ENCODE results near the gene SLC25A45. TPM values are rescaled to one million over a fixed set of nuclear protein-coding genes. Genes with fewer than 3 reads are reported as not detected.

The SLC25A45 gene
- polyA plus RNA-seq, 1 of the 3 experiments (the other 2 are of a cell fraction) = 3.6 TPM

- Histone ChIP-seq H4K20me1 (ENCODE audit: insufficient read depth) (0 out of 2 replicates have a peak, but pooled peaks cover 3% of the 10 kb centered on the region), H3K9me3 (no peaks in the 10 kb centered on the region), H3K79me2 (ENCODE audit: insufficient read depth) (peaks cover 46% of the 10 kb centered on the region), H3K4me1 (ENCODE audit: control insufficient read depth in 1 of 2, insufficient read depth in 2 of 2, low read depth in 1 of 2, low read length in 1 of 2) (peaks cover 20 to 30% of the 10 kb centered on the region in 2 experiments; a peak in 2 of 4 replicates), H3K27me3 (ENCODE audit: insufficient read depth) (no peaks in the 10 kb centered on the region), H3F3A (replicated peaks; ENCODE audit: insufficient read depth) (no peaks in the 10 kb centered on the region), H3K36me3 (replicated peaks in 1 of 2; ENCODE audit: control insufficient read depth in 1 of 2, insufficient read depth in 2 of 2, low read length in 1 of 2) (peaks cover 0 to 24% of the 10 kb centered on the region in 2 experiments), H3K9ac (no peak overlapping the region), H3K4me2 (no peak overlapping the region), H3K9me2 (no peaks in the 10 kb centered on the region), H3K27ac (ENCODE audit: low read depth in 2 of 2, low read length in 1 of 2) (no peak overlapping the region), H2AFZ (ENCODE audit: low read depth) (no peak overlapping the region), H3K4me3 (ENCODE audit: low read depth in 2 of 2, low read length in 1 of 2) (no peak overlapping the region)
- 93% methylated on average over 5 of the region's 17 CpGs for WGBS (ENCODE audit: low lambda C conversion rate)
- POLR2A ChIA-PET = no interaction called here
- CTCF ChIA-PET = interaction anchor here (2.3 kb wide), 1 partner anchor 23 kb away, joined by 15 read pairs; no protein-coding TSS in a partner anchor
- DNase-seq = no peak
- no peak for TF ChIP-seq POLR2AphosphoS5 (IDR thresholded peaks at IDR 0.05; ENCODE audit: low read depth, low read length)
- TF ChIP-seq FOXM1 (IDR thresholded peaks at IDR 0.05; ENCODE audit: low read depth) = no peak
- TF ChIP-seq SMC3 (IDR thresholded peaks at IDR 0.05; ENCODE audit: low read depth, low read length) = no peak
- TF ChIP-seq YY1 (IDR thresholded peaks at IDR 0.05; ENCODE audit: low read depth) = no peak
- TF ChIP-seq, protein P1, sequence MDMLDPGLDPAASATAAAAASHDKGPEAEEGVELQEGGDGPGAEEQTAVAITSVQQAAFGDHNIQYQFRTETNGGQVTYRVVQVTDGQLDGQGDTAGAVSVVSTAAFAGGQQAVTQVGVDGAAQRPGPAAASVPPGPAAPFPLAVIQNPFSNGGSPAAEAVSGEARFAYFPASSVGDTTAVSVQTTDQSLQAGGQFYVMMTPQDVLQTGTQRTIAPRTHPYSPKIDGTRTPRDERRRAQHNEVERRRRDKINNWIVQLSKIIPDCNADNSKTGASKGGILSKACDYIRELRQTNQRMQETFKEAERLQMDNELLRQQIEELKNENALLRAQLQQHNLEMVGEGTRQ (IDR thresholded peaks at IDR 0.05; ENCODE audit: borderline replicate concordance, low read depth, low read length) = no peak
- TF ChIP-seq MEF2A (IDR thresholded peaks at IDR 0.05; ENCODE audit: borderline replicate concordance, low read depth) = no peak
- no peak for TF ChIP-seq CHD2 (IDR thresholded peaks at IDR 0.05; ENCODE audit: low read length, partially characterized antibody)
- no peak for TF ChIP-seq RXRA (IDR thresholded peaks at IDR 0.05; ENCODE audit: borderline replicate concordance, low read depth)
- TF ChIP-seq, protein P2, sequence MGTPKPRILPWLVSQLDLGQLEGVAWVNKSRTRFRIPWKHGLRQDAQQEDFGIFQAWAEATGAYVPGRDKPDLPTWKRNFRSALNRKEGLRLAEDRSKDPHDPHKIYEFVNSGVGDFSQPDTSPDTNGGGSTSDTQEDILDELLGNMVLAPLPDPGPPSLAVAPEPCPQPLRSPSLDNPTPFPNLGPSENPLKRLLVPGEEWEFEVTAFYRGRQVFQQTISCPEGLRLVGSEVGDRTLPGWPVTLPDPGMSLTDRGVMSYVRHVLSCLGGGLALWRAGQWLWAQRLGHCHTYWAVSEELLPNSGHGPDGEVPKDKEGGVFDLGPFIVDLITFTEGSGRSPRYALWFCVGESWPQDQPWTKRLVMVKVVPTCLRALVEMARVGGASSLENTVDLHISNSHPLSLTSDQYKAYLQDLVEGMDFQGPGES (IDR thresholded peaks at IDR 0.05; ENCODE audit: low read depth, low read length) = no peak
- TF ChIP-seq, protein P3, sequence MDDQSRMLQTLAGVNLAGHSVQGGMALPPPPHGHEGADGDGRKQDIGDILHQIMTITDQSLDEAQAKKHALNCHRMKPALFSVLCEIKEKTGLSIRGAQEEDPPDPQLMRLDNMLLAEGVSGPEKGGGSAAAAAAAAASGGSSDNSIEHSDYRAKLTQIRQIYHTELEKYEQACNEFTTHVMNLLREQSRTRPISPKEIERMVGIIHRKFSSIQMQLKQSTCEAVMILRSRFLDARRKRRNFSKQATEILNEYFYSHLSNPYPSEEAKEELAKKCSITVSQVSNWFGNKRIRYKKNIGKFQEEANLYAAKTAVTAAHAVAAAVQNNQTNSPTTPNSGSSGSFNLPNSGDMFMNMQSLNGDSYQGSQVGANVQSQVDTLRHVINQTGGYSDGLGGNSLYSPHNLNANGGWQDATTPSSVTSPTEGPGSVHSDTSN (IDR thresholded peaks at IDR 0.05) = no peak
- no peak for TF ChIP-seq MAX (IDR thresholded peaks at IDR 0.05; ENCODE audit: low read depth)
- TF ChIP-seq, protein P4, sequence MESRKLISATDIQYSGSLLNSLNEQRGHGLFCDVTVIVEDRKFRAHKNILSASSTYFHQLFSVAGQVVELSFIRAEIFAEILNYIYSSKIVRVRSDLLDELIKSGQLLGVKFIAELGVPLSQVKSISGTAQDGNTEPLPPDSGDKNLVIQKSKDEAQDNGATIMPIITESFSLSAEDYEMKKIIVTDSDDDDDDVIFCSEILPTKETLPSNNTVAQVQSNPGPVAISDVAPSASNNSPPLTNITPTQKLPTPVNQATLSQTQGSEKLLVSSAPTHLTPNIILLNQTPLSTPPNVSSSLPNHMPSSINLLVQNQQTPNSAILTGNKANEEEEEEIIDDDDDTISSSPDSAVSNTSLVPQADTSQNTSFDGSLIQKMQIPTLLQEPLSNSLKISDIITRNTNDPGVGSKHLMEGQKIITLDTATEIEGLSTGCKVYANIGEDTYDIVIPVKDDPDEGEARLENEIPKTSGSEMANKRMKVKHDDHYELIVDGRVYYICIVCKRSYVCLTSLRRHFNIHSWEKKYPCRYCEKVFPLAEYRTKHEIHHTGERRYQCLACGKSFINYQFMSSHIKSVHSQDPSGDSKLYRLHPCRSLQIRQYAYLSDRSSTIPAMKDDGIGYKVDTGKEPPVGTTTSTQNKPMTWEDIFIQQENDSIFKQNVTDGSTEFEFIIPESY (IDR thresholded peaks at IDR 0.05; ENCODE audit: borderline replicate concordance, low read depth) = no peak
- TF ChIP-seq MXI1 (IDR thresholded peaks at IDR 0.05; ENCODE audit: low read depth, low read length) = no peak
- TF ChIP-seq GABPA (IDR thresholded peaks at IDR 0.05; ENCODE audit: low read depth) = no peak
- no peak for TF ChIP-seq SIN3A (IDR thresholded peaks at IDR 0.05; ENCODE audit: borderline replicate concordance, low read depth, low read length)
- no peak for TF ChIP-seq GATA2 (CRISPR knock-in tag; IDR thresholded peaks at IDR 0.05)
- no peak for TF ChIP-seq RFX5 (IDR thresholded peaks at IDR 0.05; ENCODE audit: low read length)
These were observed 11.2 kb upstream of the SLC25A45 start for GRCh38 chr11:65393513-65394079.

All from SK-N-SH (cell line).